PC-3 (cell line): ENCODE results near the gene CD81. TPM values are rescaled to one million over a fixed set of nuclear protein-coding genes. Genes with fewer than 3 reads are reported as not detected.

Experiments
- ATAC-seq: fragments of 200-7000 bp; cut with Tn5 transposase; 2 replicates; pipeline ENCODE4 v1.9.1; 2020; ENCODE audit warnings: mild to moderate bottlenecking, moderate library complexity
- BruUV-seq: library from RNA; stranded (reverse); fragments of 400-500 nt; replicated peaks from 2 replicates; lab custom pipeline; 2021; lab: Mats Ljungman, UMichigan
- CTCF ChIA-PET: fragments of 300-600 bp; sonication (Branson Sonifier 250); formaldehyde crosslinking; loops from one replicate; lab custom pipeline; 2022; ENCODE audit warnings: antibody characterized with exemption; lab: Charles Lee
- POLR2A ChIA-PET: fragments of 300-600 bp; sonication (Branson Sonifier 250); formaldehyde crosslinking; loops from one replicate; lab custom pipeline; 2022; ENCODE audit warnings: antibody characterized with exemption; ENCODE audit not compliant: unreplicated experiment; lab: Charles Lee
- DNase-seq: peaks from one replicate; pipeline ENCODE4 v3.0.0-alpha.2; 2015
- H2AFZ ChIP-seq: fragments of 300-600 bp; sonication (generic); 2 replicates; pipeline ENCODE4 v1.6.0; 2016; ENCODE audit warnings: antibody characterized with exemption, low read length
- H3F3A ChIP-seq: fragments of 300-600 bp; sonication (generic); one replicate; pipeline ENCODE4 v1.6.0; 2017; ENCODE audit warnings: antibody characterized with exemption, low read length, control low read depth, mild to moderate bottlenecking; ENCODE audit not compliant: unreplicated experiment
- H3K27ac ChIP-seq: fragments of 300-600 bp; sonication (generic); 2 replicates; pipeline ENCODE4 v1.5.1; 2016; ENCODE audit warnings: mild to moderate bottlenecking, low read length
- H3K27me3 ChIP-seq: fragments of 300-600 bp; sonication (generic); 2 replicates; pipeline ENCODE4 v1.6.1; 2016; ENCODE audit warnings: low read length, mixed read lengths
- H3K36me3 ChIP-seq: fragments of 300-600 bp; sonication (generic); 2 replicates; pipeline ENCODE4 v1.6.1; 2016; ENCODE audit warnings: low read depth, mixed run types, low read length, mixed read lengths
- H3K4me1 ChIP-seq: fragments of 300-600 bp; sonication (generic); 2 replicates; pipeline ENCODE4 v1.5.1; 2016; ENCODE audit warnings: low read length; ENCODE audit not compliant: insufficient read depth
- H3K4me2 ChIP-seq: fragments of 300-600 bp; sonication (generic); 2 replicates; pipeline ENCODE4 v1.6.0; 2016; ENCODE audit warnings: low read length
- H3K4me3 ChIP-seq: fragments of 300-600 bp; sonication (generic); 2 replicates; pipeline ENCODE4 v1.5.1; 2016; ENCODE audit warnings: mild to moderate bottlenecking, low read length, mixed read lengths
- H3K79me2 ChIP-seq: fragments of 300-600 bp; sonication (generic); 2 replicates; pipeline ENCODE4 v1.6.1; 2017; ENCODE audit warnings: low read length, mixed read lengths
- H3K9ac ChIP-seq: fragments of 300-600 bp; sonication (generic); 2 replicates; pipeline ENCODE4 v1.6.0; 2016; ENCODE audit warnings: mild to moderate bottlenecking, low read length
- H3K9me2 ChIP-seq: fragments of 300-600 bp; sonication (generic); replicated peaks from 2 replicates; pipeline ENCODE4 v1.6.1; 2016; ENCODE audit warnings: mixed run types, low read length, mixed read lengths
- H3K9me3 ChIP-seq: fragments of 300-600 bp; sonication (generic); 2 replicates; pipeline ENCODE4 v1.6.1; 2016; ENCODE audit warnings: low read length, mixed read lengths
- H4K20me1 ChIP-seq: fragments of 300-600 bp; sonication (generic); 2 replicates; pipeline ENCODE4 v1.6.1; 2016; ENCODE audit warnings: low read length, mixed read lengths
- CTCF ChIP-seq: fragments of 300-600 bp; sonication (generic); conservative IDR thresholded peaks from 2 replicates; pipeline ENCODE4 v1.5.1; 2017; ENCODE audit warnings: antibody characterized with exemption, low read depth, mild to moderate bottlenecking, low read length
- EZH2 ChIP-seq: fragments of 300-600 bp; sonication (generic); IDR thresholded peaks from one replicate; pipeline ENCODE4 v1.6.1; 2017; ENCODE audit warnings: antibody characterized with exemption, mild to moderate bottlenecking, low read length; ENCODE audit not compliant: unreplicated experiment
- EZH2phosphoT487 ChIP-seq: fragments of 300-600 bp; sonication (generic); IDR thresholded peaks from 2 replicates; pipeline ENCODE4 v1.6.1; 2018; ENCODE audit warnings: mild to moderate bottlenecking, antibody characterized with exemption, low read length, borderline replicate concordance
- intact Hi-C: fragments of 100-400 bp; cut with micrococcal nuclease; formaldehyde crosslinking; loops from 2 replicates; pipeline ENCODE4 v1.9.0; 2023
- total RNA-seq: library from RNA; depleted of rRNA; stranded (reverse); fragments of >200 nt; gene quantifications from 2 replicates; pipeline ENCODE4 v1.2.3, GENCODE V29; 2014

CD81 gene
- total RNA-seq, 1 experiment from 2014 or later = 134 TPM

- no TSS peak for BruUV-seq
- Histone ChIP-seq H3K4me2 (peak overlapping the region; percentile 99), H3K4me3 (peak overlapping the region; percentile 98), H3K9me3 (no peaks in the 10 kb centered on the region), H3K9ac (peak overlapping the region; percentile 97), H3K36me3 (0 out of 2 replicates have a peak, but pooled peaks cover 5% of the 10 kb centered on the region), H3K27me3 (no peaks in the 10 kb centered on the region), H3K27ac (no peak overlapping the region), H2AFZ (no peak overlapping the region), H3K9me2 (no peaks in the 10 kb centered on the region), H3K4me1 (peaks cover 11% of the 10 kb centered on the region), H3K79me2 (peaks cover 31% of the 10 kb centered on the region), H4K20me1 (no peaks in the 10 kb centered on the region), H3F3A (no peaks in the 10 kb centered on the region)
- TF ChIP-seq CTCF = peak; percentile 44
- TF ChIP-seq EZH2 = no peak
- TF ChIP-seq EZH2phosphoT487 = no peak
- ATAC-seq = no peak
- ChIA-PET POLR2A (no interaction called here), CTCF (no interaction called here)
- intact Hi-C loops = loop anchor here (5.0 kb wide), 1 partner anchor 219 kb away; no protein-coding TSS in a partner anchor
- DNase-seq = peak; percentile 15
Measured at GRCh38 chr11:2401436-2401984, 24.4 kb downstream of the CD81 start.

GRCh38 chr11:2402106-2402505 lies 25.0 kb downstream of the CD81 start:
- no peak overlapping the region for H3K27ac ChIP-seq
- DNase-seq = no peak

More at GRCh38 chr11:2402106-2402505, 25.0 kb downstream of the CD81 start:
- H3K9me2 ChIP-seq = no peaks in the 10 kb centered on the region
- H3K36me3 ChIP-seq = 0 out of 2 replicates have a peak, but pooled peaks cover 5% of the 10 kb centered on the region
- BruUV-seq = no TSS peak
- H3K4me1 ChIP-seq = peaks cover 11% of the 10 kb centered on the region
- no peaks in the 10 kb centered on the region for H3K9me3 ChIP-seq
- peaks cover 31% of the 10 kb centered on the region for H3K79me2 ChIP-seq
- no peaks in the 10 kb centered on the region for H4K20me1 ChIP-seq
- no peak overlapping the region for H2AFZ ChIP-seq
- H3K9ac ChIP-seq = peak overlapping the region; percentile 97; the same call in 1 of the 2 replicates
- no peaks in the 10 kb centered on the region for H3K27me3 ChIP-seq
- TF ChIP-seq EZH2 (no peak), CTCF (no peak), EZH2phosphoT487 (no peak)
- H3K4me2 ChIP-seq = peak overlapping the region; percentile 99
- ChIA-PET CTCF (no interaction called here), POLR2A (no interaction called here)
- H3F3A ChIP-seq = no peaks in the 10 kb centered on the region
- H3K4me3 ChIP-seq = peak overlapping the region; percentile 98
- no peak for ATAC-seq
- intact Hi-C loops = loop anchor here (5.0 kb wide), 1 partner anchor 220 kb away; no protein-coding TSS in a partner anchor
